ENCODE measurements around the gene XYLT1. TPM values are rescaled to one million over a fixed set of nuclear protein-coding genes. Genes with fewer than 3 reads are reported as not detected.

Gene XYLT1
- total RNA-seq, 1 donor from 2014 or later = 0.20 TPM

DNA sequence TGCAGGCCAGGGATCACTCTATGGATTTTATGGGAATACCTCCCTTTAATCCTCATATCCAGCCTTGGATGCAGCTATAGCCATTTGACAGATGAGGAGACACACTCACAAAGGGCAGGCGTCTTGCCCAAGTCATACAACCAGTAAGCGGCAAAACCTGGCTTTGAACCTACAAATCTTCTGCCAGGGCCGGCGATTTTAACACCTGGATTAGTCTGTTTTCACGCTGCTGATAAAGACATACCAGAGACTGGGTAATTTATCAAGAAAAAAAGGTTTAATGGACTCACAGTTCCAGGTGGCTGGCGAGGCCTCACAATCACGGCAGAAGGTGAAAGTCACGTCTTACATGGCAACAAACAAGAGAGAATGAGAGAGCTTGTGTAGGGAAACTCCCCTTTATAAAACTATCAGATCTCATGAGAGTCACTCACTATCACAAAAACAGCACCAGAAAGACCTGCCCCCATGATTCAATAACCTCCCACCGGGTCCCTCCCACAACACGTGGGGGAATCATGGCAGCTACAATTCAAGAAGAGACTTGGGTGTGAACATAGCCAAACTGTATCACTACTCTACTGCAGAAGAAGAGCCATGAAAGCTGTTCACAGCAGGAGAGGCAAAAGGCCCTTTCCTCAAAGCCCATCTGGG lies 67.5 kb downstream of the XYLT1 start:
- DNase-seq (ENCODE audit: low read depth in 2 of 2) = no peak

DNA sequence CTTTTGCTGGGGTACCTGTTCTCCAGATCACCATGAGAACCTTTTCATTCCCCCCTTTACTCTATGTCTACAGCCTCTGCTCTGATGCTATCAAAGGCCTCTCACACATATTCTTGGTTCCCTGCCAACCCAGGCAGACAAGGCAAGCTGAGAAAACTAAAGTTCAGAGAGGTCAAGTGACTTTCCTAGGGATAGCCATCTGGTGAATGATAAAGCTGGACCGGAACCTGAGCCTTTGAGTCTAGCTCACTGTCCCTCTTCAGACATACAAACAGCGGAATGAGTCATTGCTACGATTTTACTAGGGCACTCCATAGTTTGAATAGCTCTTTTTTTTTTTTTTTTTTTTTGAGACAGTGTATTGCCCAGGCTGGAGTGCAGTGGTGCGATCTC lies 73.3 kb downstream of the XYLT1 start:
- peak; percentile 84 to 91 for DNase-seq (ENCODE audit: low read depth in 2 of 2)

DNA sequence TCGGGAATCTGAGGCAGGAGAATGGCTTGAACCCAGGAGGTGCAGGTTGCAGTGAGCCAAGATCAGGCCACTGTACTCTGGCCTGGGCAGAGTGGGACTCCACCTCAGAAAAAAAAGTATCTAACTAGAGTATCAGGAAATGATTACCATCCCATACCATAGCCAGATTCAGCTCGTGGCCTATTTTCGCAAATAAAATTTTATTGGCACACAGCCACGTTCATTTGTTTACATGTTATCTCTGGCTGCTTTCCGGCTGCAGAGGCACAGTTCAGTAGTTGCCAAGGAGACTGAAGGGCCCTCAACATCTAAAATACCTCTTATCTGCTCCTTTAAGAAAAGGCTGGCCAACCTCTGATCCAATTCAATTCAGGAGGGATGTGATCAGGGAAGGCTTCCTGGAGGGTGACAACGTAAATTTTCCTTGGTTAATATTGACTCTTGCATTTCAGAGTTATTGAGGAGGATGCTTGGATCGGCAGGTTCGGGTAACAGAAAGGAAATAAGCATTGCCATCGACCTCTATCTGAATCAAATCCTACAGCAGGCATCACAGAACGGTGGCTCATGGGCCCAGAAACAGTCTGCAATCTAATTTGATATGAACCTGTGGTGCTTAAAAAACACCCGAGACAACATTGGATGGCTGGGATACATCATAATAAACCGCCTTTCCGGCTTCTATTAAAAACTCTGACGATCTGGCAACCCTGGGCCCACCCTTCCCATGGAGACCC lies 73.8 kb downstream of the XYLT1 start:
- peak; percentile 86 to 88 for DNase-seq (ENCODE audit: low read depth in 2 of 2)

DNA sequence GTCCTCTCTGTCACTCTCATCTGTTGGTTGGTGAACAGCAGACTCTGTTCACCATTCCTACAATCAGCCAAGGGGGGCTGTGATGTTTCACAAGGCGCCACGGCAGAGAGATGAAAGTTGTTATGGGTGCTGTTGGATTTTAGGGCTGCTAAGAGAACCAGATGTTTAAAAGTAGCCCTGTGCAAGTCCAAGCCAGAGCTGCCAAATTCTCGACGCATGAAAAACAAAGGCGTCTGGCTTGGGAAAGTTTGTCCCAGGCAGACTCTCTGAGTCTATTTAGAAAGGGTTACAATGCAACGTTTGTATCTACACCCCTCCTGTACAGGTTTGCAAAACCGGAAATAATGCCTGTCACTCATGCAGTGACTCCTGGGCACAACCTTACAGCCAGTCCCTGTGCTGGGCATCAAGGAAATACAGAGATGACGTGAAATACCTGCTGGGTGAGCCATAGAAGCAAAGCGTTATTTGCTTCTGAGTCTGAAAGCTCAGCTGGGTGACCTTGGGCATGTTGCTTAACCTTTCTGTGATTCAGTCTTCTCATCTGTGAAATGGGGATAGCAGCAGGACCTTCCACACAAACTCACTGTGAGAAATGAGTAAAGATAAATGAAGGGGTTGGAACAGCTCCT lies 74.8 kb downstream of the XYLT1 start:
- peak in 1 of 2 donors; percentile 2 for DNase-seq (ENCODE audit: low read depth in 2 of 2)

DNA sequence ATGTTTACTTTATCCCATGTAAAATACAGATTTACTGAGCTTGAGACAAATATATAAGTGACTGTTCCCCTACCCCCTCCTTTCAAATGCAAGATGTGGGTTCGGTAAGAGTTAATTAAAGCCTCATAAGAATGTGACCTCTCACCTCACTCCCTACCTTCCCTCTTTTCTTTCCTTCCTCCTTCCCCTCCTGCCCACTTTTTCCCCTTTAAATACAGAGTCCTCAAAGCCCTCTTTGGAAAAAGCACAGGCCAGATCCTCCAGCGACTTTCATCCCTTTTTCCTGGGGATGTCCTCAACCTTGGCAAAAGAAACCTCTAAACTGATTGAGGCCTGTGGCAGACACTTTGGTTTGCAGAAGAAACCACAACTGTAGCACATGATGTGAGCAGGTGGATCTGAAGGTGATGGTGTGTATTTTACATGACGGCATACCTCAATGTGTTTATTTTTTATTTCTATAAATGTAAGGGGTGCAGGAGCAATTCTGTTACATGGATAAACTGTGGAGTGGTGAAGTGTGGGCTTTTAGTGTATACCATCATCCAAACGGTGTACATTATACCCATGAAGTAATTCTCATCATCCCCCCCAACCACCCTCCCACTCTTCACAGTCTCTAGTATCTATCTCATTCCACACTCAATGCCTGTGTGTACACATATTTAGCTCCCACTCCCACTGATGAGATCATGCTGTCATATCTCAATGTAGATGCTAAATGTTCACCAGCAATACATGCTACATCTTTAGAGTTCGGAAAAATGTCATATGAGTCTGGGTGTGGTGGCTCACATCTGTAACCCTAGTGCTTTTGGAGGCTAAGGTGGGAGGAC lies 77.7 kb downstream of the XYLT1 start:
- no peak for DNase-seq (ENCODE audit: low read depth in 2 of 2)

DNA sequence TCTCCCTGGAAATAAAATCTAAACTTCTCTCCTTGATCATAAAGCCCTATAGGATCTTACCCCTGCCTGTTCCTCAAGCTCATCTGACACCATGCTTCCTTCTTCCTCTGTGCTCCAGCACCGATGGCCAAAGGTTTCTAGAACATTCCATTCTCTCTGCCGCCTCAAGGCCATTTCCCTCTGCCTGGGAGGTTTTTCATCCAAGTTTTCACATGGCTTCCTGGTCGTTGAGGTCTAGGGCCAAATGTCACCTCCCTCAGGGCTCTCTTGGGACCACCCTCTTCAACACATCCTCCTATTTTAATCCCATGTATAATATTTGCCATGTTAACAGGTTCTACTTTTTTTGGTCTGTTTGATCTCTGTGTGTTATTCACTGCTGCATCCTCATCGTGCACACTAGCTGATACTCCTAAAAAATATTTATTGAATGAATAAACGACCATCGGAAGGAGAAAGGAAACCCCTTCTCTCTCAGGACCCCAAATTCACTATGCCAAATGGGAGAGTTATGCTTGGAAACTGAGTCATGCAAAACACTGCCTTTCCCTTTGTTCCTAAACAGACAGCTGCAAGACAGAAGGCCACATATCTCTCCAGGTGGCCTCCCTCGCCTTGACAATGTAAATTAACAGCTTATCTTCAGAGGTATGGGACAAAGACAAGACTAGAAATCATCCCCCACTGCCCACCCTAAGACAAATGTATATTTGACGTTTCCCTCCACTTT lies 78.5 kb downstream of the XYLT1 start:
- no peak for DNase-seq (ENCODE audit: low read depth in 2 of 2)

DNA sequence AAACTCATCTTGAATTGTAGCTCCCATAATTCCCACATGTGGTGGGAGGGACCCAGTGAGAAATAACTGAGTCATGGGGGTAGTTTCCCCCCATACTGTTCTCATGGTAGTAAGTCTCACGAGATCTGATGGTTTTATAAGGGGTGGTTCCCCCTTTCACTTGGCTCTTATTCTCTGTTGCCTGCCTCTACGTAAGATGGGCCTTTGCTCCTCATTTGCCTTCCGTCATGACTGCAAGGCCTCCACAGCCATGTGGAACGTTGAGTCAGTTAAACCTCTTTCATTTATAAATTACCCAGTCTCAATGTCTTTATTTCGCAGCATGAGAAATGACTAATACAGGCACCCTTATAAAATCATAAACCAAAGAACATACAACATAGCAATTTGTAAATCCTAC lies 79.0 kb downstream of the XYLT1 start:
- DNase-seq (ENCODE audit: low read depth in 2 of 2) = no peak

DNA sequence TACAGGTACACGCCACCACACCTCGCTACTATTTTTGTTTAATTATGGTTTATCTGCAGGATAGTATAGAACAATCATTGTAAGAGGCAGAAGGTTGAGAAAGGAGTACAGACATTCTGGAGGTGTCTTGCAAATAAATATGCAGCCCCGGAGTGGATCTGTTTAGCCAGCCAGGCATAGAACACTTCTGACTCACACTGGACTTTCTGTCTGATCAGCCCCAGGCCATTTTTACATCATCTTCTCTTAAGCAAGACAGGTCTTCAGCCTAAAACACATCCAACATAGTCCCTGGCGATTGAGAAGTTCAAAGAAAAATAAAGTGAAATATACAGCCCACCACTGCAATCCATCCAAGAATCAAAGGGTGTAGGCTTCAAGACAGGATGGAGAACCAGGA lies 81.4 kb downstream of the XYLT1 start:
- DNase-seq (ENCODE audit: low read depth in 2 of 2) = no peak

DNA sequence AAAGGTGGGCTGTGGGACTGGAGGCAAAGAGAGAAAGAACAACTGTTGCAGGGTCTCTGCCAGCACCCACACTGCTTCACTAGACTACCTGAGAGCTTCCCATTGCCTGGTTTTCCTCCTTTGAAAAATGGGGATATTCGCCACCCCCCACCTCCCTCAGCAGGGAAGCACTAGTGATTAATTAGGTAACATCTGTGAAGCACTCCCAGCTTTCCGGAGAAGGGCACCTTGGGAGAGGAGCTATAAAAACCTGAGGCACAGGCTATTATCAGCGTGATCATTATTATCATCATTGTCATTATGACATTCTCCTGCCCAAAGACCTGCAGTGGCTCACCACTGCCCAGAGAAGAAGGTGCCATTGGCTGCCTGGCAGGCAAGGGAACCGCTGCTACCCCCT lies 83.5 kb downstream of the XYLT1 start:
- DNase-seq (ENCODE audit: low read depth in 2 of 2) = no peak

DNA sequence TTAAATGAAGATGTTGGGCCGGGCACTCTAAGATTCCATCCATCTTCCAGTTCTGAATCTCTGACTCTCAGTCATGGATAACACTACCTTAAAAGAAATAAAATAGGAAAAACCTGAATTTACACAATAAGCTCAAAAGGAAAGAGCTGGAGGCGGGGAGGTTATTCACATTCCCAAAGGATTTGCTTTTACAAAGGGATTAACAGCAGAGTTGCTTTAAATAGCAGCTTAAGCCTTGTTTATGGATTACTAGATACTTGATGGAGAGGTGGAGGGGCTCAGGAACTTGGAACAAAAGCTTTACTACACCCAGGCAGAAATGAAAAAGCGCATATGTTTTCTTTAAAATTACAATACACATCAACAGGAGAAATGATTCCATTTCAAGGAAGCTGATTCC lies 84.5 kb downstream of the XYLT1 start:
- no peak for DNase-seq (ENCODE audit: low read depth in 2 of 2)

DNA sequence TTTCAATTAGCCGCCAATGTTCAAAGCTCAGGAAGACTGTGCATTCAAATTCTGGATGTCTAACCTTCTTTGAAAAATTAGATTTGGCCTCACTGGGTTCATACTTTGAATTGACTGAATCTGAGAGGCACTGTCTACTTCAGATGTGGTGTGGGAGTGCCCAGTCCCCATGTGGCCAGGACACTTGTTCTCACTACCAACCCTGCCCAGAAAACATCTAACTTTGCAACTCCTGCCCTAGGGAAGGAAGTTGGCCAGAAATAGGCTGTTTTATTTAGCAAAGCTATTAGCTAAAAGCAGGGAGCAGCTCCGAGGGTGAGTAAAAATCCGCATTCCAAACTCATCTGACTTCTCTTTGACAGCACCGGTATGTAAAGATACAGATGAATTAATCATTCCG lies 86.3 kb downstream of the XYLT1 start:
- no peak for DNase-seq (ENCODE audit: low read depth in 2 of 2)

DNA sequence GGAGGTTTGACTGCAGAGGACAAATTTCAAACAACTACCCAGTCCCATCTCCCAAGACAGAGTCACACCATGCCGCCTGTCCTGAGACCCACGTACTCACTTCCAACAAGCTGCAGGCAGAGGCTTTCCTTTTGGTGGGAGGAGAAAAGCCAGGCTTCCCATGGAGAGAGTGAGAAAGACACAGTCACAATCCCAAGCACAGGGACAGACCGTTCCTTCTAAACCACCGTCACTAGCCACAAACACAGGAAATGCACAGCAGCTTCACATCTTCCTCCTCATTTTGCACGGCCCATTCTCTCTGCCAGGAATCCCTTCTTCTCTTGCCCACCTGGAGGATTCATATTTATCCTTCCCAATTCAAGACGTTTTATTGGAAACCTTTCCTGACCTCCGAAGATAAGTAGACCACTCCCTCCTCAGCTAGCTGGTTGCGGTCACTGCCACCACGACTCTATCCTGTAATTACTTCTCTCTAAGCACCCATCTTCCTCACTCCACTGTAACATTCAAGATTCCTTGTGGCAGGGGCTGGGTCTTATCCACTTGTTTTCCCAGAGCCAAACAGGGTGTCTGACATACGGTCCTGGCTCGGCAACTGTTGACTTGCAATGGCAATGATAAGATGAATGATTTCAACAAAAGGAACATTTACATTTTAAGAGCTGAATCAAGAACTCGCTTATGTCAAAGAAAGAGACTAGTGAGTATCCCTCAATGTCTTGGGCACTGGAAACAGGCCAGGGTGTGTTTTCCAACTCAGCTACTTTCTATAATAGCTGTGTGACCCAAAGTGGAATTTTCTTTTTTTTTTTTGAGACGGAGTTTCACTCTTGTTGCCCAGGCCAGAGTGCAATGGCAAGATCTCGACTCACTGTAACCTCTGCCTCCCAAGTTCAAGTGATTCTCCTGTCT lies 87.6 kb downstream of the XYLT1 start:
- DNase-seq (ENCODE audit: low read depth in 2 of 2) = no peak

DNA sequence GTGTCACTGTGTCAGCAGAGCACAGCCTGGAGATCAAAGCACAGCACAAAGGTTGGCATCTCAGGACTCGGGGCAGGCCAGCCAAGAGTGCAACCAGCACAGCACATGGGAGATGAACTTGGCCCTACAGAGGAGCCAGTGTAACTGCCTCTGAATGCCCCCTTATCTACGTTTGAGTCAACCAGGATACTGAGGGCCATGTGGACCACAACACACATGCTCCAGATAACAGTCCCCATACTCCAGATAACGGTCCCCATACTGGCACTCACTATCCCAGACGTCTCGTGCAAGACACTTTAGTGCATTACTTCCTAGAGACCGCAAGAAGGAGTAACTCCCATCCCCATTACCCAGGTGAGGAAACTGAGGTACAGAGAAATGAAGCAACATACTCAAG lies 88.2 kb downstream of the XYLT1 start:
- DNase-seq (ENCODE audit: low read depth in 2 of 2) = no peak

DNA sequence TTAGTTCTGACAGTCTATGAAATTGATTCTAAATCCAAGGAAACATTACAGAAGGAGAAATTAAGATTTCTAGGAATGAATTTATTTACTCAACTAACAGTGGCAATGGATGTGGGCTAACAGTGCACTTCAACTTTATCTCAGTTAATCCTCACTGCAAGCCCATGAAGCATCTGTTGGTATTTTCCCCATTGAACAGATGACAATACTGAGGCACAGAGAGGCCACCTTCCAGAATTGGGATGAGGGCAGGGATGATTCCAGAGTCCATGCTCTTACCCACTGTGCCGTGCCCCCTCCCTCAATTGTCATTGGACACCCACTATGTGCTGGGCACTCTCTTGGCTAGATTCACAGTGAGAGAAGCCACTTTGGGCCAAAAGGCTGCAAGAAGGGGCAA lies 89.0 kb downstream of the XYLT1 start:
- no peak for DNase-seq (ENCODE audit: low read depth in 2 of 2)

DNA sequence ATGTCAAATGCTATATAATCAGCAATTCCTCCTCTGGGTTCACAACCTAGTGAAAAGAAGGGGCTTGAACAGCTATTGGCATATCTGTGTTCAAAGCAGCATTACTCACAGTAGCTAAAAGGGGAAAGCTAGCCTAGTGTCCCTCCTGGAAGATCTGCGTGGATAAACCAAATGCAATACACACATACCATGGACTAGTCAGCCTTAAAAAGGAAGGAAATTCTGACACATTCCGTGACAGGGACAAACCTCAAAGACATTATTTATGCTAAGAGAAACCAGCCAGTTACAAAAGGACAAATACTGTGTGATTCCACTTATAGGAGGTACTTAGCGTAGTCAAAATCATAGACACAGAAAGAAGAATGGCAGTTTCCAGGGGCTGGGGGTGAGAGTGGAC lies 90.1 kb downstream of the XYLT1 start:
- DNase-seq (ENCODE audit: low read depth in 2 of 2) = peak; percentile 64 to 78

DNA sequence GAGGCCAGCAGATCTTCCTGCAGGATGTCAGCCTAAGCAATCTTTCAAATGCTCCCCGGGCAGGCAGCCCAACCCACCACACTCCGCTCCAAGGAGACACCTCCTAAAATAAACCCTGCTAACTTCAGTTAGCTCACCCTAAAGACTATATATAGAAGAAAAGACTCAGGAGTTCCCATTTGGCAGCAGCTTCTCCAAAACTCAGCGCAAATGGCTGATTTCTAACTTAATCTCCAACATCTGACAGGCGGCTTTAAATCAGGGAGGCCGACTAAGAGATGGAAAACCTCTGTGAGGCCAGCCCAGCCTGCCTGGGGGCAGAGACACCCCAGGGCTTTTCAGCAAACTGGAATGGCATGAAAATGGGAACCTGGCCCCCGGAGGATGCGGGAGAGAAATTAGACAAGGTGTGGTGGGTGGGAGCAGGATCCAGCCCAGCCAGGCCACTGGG lies 91.6 kb downstream of the XYLT1 start:
- DNase-seq (ENCODE audit: low read depth in 2 of 2) = peak in 1 of 2 donors; percentile 39

DNA sequence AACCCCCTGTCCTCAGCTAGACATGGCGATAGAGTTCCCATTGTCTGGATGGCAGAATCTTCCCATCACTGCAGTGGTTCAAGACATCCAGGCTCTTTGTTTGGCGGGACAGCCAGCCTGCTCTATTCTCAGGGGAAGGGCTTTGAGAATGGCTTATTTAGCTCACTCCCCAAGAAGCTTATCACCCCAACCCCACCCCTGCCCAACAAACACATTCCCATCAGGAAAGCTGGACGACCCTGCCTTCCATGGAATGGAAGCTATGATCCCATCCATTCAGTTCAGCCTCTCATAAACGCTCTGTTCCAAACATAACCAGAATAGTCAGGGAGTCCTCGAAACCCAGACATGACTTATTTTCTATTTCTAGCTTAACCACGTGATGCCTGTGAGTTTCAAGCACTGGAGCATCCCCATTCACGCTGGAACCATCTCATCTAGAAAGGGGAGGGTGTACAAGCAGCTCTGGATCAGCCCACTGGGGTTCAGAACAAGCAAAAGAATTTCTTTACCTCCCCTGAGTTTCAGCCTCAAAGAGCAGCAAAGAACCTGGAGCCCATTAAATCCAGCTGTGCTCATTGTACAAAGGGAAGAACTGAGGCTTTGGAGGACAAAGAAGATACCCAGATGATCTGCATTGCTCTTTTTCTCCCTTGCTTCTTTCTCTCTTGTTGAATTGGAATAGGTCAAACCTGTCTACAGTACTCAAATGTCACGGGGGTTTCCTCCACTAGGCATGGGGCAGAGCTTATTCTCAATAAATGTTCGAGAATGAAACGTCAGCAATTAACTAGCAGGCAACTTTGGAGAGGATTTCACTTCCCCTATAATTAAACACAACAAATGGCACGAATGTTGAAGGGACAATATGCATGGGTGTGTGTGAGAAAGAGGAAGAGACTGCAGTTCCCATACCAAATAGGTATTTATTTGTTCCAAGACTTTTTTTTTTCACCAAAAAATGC lies 93.1 kb downstream of the XYLT1 start:
- no peak for DNase-seq (ENCODE audit: low read depth in 2 of 2)

DNA sequence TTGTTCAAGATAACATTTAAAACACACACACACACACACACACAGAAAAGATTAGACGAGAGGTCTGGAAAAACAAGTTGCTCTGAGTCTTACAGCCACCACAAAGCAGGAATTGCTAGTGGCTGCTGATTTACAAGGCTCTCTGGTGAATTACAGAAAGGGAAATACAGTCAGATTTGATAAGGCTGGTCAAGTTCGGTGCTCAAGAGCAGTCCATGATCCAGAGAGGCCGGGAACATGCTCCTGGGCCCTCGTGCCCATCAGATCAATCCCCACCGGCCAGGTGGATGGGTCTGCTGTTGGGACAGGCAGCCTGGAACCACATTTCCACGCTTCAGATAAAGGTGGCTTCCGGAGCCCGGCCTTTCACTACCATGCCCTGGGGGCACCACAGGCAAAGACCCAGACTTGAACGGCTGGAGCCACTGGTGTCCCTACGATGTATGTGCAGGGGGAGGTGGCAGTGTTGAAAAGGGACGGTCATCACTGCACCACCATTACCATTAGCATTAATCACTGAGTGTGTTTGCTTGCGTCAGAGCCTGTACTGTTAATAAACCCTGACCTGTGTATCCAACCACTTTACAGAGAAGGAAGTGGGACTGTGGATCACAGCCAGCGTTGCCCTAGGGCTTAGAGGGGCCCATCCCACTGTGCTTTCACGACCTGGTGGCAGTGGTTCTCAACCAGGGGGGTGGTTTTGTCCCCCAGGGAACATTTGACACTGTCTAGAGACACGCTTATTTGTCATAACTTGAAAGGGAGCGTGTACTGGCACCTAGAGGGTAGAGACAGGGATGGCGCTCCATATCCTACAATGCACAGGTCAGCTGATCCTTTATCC lies 95.1 kb downstream of the XYLT1 start:
- no peak for DNase-seq (ENCODE audit: low read depth in 2 of 2)

Measured in lung microvascular endothelial cell (primary cell).